GM21390 (cell line): ENCODE measurements around the gene ATG7.
"Not testable (repeated sequence)": the region's sequence is repeated elsewhere in the genome, so short reads cannot be mapped to it uniquely, and the experiment has no call there.

ENCODE experiments used
- ATAC-seq: cut with Tn5 transposase; IDR thresholded peaks from one replicate; pipeline ENCODE4 v1.9.1; 2021; ENCODE audit not compliant: unreplicated experiment

Gene ATG7

DNA sequence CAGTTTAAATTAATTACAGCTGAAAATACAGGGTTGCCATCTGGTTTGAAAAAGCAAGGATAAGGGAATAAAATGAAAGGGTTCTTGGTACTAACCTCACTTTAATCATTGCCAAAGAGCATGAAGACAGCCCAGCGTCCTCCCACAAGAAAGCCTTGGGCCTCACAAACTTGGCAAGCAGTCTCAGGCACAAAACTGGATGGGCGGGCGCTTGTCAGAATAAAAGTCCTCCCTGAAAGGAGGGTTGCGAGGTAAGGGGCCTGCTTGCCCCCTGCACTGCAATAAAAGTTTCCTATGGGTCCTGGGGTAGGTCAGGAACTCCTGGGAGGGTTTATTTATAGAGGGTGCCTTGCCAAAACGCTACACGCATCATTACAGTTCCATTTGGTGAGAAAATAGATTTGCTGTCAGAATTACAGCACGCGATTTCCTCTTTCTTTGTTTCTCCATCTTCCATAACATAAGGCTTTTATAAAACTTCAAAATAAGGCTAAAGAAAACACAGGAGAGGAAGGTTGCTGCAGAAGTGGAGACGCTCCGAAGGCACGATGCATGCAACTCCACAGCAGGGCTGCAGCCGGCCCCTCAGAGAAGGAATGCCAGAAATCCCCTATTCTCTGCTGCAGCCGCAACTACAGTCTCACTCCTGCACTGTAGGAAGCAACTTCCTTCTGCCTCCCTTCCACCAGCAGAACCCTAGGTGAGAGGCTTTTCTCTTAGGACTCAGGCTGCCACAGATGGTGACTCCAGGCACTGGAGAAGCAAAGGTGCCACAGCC lies 310.2 kb downstream of the ATG7 start:
- no peak for ATAC-seq

DNA sequence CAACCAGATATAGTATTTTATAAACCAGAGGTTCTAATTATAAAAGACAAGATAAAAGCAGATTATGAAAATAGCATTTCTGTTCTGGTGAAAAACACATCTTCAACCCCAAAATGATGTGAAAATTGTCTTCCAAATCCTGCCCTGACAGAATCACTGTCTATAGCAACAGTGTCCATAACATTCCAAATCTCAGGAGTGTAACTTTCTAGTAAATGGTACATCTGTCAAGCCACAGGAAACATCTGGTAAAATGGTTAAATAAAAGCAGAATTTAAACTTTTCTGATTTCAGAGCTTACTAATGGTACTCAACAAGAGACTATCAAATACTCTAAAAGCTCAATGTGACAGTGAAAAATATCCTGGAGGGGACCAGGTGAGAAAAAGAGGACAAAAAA lies 311.0 kb downstream of the ATG7 start:
- ATAC-seq, result no peak

DNA sequence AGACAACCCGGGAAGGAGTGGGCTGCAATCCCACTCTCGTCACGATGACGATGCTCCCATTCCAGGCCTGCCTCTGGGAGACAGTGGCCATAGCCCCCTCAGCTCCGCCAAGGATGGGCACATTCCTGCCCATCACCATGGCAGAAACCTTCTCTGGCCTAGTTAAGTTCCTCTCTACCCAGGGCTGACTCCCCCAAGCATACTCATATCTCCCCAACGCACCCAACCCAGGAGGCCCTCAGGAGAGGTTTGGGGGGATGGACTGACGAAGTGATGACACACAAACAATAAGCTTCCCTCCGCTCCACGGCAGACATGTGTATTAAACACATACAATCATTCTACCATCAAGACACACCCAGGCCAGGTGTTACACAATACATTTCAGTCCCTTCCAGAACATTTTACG lies 311.4 kb downstream of the ATG7 start:
- no peak for ATAC-seq

DNA sequence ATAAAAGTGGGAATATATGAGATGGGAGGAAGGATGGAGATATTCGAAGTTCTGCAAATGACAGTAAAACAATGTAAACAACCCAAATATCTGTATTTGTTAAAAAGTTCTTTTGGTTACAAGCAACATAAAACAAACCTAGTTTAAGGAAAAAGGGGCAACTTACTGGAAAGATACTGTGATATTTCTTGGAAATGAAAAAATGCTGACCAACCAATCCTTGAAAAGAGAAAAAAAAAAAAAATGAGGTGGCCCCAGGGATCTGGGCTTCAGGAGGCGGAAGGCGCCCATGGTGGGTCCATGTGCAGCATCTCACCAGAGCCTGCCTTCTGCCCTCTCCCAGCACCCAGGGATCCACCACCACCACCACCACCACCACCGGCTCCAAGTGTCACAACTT lies 312.4 kb downstream of the ATG7 start:
- no peak for ATAC-seq

DNA sequence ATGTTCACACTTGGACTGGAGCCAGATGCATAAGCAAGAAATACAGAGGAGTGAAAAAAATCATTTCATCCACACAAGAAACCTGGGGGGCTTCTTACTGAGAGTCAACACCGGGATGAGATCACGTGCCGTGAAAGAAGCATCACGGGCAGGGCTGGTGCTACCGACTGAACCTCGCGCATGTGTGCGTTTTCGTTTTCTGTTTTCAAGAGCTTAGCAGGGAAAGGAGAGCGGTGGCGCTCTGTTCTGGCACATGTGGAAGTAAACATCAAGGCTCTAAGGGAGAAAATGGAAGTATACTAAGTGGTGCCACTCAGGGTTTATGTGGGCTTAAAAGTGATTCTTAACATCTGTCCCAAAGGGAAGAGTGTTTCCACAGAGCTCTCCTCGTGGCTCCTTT lies 315.6 kb downstream of the ATG7 start:
- no peak for ATAC-seq

DNA sequence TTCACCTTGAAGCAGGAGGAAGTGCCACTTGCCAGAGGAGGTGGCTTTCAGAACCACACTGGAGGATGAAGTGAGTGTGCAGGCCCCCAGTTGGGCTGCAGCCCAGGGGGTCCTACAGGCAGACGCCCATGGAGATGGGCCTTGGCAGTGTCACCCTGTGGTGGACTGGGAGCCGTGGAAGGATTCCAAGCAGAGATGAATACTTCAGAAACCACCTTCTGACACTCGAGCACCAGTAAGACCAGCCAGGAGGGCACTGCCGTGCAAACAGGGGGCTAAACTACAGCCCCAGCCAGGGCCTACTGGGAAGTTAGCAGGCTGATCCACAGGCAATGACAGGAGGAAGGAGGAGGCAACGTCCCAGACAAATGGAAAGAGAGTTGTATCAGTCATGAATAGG lies 316.1 kb downstream of the ATG7 start:
- ATAC-seq, result no peak

DNA sequence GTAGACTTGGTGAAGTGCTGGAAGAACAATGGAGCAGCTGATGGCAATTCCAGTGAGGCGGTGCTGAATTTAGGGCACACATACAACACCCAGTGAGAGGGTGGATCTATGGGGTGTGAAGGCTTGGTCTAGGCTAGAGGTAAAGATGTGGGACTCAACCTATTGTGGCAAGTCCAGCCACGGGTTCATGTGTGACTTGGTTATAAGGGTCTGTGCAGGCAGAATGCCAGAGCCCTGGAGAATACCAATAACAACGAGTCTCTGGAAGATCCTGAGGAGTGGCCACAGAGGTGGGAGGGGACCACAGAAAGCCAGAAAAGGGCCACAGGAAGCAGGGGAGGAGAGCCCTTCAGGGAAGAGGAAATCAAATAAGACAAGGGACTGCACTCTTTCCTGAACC lies 316.6 kb downstream of the ATG7 start:
- no peak for ATAC-seq

DNA sequence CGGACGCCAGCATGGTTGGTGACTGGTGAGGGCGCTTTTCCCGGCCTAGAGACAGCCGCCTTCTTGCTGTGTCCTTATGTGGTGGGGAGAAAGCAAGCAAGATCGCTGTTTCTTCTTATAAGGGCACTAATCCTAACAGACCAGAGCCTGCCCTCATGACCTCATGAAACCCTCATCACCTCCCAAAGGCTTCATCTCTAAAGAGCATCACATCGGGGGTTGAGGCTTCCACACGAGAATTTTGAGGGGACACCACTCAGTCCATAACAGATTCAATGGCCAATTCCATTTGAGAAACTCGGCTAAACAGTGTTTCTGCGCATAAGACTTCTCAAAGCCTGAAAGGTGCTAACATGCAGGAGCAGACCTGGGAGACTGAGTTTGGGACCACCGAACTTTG lies 317.5 kb downstream of the ATG7 start:
- ATAC-seq, result no peak

DNA sequence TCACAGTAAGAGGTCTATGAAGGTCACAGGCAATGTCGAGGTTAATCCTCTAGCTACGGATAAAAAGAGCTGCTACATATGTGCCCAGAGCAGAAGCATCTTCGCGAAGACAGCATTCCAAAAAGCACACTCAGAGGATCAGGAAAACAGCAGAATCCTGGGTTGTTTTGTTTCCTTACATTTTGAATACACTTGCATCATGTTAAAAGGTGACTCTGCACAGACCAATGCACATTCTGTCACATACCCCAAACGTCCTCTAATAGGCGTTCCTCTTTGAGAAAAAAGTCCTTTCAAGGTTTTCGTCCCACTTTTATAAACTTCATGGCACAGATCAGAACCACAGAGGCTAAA lies 318.8 kb downstream of the ATG7 start:
- ATAC-seq, result no peak

DNA sequence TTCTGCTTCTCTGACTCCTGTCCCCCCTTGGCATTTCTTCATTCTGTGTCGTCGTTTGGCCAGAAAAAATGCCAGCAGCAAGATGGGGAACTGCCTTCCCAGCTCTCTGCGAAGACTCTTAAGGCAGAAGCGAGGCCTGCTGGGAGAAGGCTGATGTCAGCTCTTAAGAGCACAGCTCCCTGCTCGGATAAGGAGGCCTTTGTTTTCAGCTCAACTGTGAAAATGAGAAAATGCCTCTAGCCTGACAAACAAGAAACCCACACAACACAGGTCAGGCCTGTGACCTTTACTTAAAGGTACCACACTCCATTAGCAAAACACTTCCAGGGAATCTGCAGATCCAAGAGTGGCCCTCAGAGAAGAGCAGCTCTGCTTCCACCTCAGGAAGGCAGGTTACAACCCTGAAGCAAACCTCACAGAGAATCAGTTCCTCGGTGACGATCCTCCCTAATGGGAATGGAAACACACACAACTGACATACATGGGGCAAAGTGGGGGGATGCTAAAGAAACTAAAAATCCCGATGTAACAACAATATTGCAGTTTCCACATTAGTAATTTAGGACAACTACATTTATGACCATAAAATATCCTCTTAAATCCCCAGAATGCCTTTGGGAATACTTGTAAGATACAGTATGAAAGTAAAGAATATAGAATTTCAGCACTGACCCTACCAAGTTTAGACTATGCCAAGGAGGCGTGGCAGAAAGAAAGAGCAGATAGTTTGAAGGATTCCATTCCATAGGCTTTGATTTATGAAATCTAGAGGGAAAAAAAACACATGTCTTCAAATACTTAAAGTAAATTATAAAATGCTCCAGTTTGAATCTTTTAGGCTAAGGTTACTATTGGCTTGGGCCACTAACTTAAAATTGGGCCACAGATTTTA lies 319.4 kb downstream of the ATG7 start:
- no peak for ATAC-seq

DNA sequence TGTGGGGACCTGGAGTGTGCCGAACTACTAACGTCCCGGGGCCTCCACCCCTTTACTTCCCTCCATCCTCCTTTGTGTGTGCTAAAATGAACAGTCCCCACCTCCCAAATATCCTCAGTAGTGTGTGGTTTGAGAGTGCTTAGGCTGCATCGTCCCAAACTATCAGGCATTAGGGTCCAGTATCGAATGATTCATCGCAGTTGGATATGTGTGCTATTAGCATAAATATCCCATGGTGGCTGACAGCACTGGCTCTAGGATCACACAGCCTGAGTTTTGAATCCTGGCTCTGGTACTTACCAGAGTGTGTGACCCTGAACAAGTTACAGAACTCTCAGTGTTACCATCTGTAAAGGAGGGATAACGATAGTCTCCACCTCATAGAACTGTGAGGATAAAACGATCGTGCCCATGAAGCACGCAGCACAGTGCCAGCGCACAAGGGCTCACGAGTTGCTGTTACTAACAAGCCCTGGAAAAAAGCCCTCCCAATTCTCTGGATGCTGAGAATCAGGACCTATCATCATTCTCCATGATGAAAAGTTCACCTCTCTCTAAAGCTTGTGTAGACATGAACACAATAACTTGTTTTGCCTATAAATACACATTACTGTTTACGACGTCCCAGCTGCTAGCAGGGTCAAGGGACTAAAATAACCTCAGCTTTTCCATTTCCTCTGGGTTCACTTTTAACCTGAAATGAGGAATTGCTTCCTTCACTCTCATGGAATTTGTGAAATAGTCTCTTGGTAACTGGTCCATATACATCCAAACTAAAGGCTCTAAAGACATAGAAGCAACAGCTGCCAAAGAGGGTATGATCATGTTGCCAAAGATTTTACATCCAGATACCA lies 320.5 kb downstream of the ATG7 start:
- ATAC-seq, result no peak

DNA sequence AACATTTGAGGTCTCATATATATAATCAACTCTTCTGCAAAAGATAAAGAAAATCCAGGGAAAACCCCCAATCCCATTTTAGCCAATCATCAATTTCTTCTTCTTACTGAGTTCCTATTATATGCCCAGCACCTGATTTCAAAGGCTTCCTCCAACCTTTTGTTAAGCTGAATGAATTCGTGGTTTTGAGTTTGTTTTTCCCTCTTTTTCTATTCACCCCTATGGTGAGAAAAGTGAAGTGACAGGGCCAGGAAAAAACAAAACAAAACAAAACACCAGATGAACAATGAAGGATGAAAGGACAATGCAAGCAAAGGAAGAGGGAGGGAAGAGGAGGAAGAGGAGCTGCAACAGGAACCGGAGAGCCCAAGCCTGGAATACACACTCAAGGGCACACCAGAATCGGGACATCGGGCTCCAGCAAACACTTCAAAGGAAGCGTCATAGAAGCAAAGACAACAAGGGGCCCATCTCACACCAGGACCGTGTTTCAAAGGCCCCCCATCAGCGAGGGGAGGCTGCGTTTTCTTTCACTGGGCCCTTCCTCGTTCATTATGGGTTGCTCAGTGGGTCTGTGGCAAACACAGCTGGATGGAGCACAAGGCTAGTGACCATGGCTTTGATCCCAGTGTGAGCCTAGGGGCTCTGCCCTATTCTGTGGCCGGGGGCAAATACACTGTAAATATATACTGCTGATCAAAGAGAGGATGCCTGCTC lies 321.3 kb downstream of the ATG7 start:
- ATAC-seq, result no peak

DNA sequence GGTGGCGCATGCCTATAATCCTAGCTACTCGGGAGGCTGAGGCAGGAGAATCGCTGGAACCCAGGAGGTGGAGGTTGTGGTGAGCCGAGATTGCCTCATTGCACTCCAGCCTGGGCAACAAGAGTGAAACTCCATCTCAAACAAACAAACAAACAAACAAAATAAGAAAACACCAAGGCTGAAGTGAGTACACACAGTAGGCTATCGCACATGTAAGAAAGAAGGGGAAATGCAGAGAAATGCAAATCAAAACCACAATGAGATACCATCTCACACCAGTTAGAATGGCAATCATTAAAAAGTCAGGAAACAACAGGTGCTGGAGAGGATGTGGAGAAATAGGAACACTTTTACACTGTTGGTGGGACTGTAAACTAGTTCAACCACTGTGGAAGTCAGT lies 322.8 kb downstream of the ATG7 start:
- not testable (repeated sequence) for ATAC-seq

DNA sequence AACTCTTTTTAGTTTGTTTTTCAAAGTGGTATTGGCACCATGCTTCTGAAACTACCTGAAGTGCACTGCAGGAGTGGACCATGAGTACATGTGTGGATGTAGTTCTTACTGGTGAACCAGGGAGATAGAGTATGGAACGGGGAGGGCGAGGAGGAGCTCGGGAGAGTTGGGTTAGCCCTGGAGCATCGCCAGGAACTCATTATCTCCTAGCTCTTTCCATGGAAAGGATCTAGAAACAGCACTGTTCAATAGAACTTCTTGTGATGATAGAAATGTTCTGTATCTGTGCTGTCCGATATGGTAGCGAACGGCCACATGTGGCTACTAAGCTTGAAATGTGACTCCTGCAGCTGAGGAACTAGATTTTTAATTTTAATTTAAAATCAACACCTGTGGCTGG lies 324.2 kb downstream of the ATG7 start:
- no peak for ATAC-seq

DNA sequence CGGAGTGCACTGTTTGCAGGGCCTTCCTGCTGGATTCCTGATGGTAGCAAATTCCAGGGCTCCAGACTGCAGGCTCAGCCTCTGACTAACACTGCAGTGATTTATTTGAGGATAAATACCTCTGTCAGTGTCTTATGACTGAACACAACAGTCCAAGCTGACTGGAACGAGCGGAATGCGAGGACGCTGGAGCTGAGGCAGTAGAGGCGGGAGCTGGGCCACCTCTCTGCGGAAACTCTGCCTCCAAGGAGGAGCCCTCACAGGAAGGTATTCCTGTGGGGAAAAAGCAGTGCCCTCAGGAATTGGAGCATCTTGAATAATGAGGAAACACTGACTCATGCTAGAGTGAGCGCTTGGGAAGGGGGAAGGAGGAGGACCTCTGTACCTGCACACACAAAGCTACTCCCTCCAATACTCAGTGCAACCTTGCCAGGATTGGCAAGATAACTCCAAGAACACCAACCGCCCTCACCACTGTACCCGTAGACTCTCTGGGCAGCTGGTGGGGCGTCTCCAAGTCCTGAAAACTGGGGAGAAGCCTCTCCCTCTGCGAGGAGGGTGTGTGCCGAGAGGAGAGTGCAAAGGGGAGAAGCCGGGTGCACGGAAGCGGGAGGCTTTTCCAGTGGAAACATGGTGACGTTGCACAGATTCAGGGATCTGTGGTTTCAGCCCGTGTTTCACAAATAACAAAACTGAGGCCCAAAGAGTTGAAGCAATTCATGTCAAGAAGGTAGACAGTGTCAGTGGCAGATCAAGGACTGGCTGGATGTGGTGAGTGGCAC lies 328.5 kb downstream of the ATG7 start:
- no peak for ATAC-seq

DNA sequence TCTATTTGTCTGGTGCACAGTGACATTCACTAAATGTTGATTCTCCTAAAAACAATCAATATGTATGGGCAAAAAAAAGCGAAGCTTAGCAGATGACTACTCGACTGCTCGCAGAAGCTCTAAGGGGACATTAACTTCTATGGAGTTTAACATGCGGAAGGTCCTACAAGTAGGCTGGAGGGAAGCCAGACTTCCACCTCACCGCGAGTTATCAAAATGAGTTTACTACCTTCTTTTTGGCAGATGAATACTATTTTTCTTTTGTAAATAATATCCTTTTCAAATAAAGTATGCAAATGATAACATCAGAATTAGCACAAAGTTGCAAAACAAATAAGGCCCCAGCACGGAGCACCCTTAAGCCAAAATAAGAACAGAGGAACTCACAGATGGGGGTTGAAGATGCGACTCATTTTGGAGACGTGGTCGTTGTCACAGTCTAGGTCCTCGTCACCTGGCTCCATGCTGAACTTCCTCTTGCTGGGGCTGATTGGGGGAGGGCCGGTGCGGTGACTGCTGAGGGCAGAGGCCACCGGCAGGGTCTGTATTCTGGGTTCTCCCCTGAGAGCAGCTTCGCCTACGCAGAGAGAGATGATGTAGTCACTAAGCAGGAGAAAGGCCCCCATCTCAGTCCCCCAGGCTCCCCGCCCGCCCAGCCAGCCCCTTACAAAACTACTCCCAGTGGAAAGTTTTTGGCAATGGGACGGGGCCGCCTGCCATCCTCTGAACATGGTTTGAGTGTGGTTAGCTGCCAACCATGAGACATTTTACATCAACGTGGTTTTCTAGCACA lies 329.4 kb downstream of the ATG7 start:
- peak; percentile 88 for ATAC-seq

DNA sequence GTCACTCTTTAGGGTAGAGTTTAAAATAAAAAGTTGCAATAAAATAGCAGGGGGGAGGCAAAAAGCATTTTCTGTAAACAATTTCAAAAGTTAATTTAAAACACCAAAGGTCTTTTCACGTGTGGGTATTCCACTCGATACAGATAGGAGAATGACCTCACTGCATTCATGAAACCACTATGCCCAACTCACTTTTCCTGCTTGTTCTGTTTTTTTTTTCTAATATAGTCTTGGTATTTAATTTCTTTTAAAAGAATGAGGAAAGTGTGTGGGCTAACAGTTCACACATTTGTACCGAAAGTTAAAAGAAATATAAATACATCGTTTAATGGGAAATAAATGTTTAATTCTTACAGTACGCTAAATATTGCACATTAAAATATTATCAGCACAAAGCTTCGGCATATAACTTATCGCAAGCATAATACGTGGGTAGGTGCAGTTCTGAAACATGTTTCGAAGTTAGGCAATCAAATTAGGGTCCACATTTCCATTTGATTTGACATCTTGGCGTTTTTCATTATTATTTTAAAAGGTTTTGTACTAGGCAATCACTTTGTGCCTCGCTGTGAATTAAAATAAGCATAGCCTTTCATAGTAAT lies 330.1 kb downstream of the ATG7 start:
- no peak for ATAC-seq

DNA sequence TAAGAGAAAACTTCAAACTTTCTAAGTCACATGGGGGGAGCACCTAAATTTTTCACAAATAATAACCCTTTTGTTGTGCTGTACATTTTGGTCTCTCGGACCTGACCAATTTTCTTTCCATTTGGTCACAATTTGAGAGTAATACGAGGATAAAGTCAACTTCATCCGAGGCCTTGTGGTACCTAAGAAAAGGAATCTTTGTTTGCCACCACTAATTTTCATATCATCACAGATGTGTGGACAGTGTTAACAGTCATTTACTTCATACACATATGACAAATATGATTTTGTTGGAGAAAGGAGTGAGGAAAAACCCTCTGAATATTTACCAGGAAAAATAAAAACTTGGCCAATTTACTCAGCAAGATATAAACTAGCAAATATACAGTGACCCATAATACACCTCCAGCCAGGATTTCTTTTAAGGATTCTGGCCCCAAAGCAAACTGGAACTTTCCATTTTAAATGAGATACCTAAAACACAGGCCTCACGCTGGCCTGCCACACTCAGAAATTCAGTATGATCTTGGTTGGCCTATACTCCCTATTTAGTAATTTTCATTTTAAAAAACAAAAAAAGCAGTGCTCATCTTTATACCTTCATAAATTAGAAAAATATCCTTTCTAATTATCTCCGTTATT lies 330.8 kb downstream of the ATG7 start:
- no peak for ATAC-seq
